Tibial nerve (tissue), 3 donors: ENCODE data around the gene SUPT5H.

Experiments
- CTCF ChIP-seq, 5 experiments: fragments of 200-600 bp in 3 of 5; fragments of 450-650 bp in 2 of 5; sonication (generic) in 3 of 5; IDR thresholded peaks; one replicate each; pipeline ENCODE4 v1.5.1; 2016 to 2019; ENCODE audit warnings: antibody characterized with exemption in 5 of 5, mild to moderate bottlenecking in 3 of 5, moderate library complexity in 2 of 5
- POLR2A ChIP-seq, 2 donors: fragments of 450-650 bp; IDR thresholded peaks; one replicate each; pipeline ENCODE4 v1.6.1; 2017; ENCODE audit warnings: antibody characterized with exemption in 2 of 2, mild to moderate bottlenecking in 2 of 2, moderate library complexity in 2 of 2

DNA sequence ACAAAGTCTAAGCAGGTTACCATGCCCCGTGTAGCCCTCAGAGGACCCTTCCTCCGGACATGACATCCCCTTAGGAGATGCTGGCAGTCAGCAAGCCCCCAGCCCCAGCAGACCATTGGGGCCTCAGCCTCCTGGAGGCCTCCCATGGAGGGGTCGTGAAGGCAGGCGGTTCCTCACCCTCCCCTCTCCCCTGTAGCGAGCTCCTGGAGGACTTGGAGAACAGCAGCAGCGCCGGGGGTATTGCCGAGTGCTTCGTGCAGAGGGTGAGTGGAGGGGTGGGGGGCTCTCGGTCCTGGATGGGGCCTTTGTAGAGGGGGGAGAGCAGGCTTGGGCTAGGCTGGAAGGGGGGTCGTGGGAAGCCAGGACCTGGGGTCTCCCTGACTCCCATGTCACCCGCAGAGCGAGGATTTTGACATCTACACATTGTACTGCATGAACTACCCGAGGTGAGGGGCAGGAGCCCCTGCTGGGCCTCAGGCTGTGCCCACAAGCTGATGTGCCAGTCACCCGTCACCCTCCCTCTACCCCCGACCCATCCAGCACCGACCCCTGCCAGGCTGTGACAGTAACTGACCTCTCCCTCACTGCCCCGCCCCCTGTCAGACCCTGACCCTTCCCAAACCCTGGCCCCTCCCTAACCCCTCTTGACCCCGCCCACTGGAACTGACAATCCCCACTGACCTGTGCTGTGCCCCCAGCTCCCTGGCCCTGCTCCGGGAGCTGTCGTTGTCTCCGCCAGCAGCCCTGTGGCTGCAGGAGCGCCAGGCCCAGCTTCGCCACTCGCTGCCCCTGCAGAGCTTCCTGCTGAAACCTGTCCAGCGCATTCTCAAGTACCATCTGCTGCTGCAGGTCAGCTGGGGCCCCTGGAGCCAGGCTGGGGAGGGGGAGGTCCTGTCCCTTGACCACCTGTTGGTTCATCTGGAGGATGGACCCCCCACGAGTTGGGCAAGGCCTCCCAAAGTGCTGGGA lies 28.9 kb upstream of the SUPT5H start:
- TF ChIP-seq POLR2A (IDR thresholded peaks at IDR 0.05) (no peak), CTCF (IDR thresholded peaks at IDR 0.05) (no peak)
